ENCODE results near the gene SLC30A3. TPM values are rescaled to one million over a fixed set of nuclear protein-coding genes. Genes with fewer than 3 reads are reported as not detected.
"Not testable (repeated sequence)": the region's sequence is repeated elsewhere in the genome, so short reads cannot be mapped to it uniquely, and the experiment has no call there.

Gene SLC30A3
- total and polyA plus RNA-seq, 2 of the 13 experiments (the other 11 are each of a cell fraction or from before 2014, with no cell fraction given) = 0.38 to 0.79 TPM

- FAIRE-seq; ATAC-seq; H2AFZ ChIP-seq (ENCODE audit: low read length); H3K4me2 ChIP-seq (ENCODE audit: low read depth, low read length); H4K20me1 ChIP-seq (ENCODE audit: insufficient read depth, low read length); H3K27ac ChIP-seq (ENCODE audit: extremely low read length, insufficient read depth, low read length); POLR2A ChIA-PET; H3K9ac ChIP-seq (ENCODE audit: insufficient read depth, low read depth, low read length); CTCF ChIA-PET (ENCODE audit: low intra/inter-chr PET ratio, low total read pairs); in situ Hi-C loops (cut with HindIII; ENCODE audit: extremely low pct_ligation_motif_present, low pct_unique_long_range_greater_than_20kb); BruUV-seq (replicated peaks); H3K79me2 ChIP-seq (ENCODE audit: insufficient read depth, low read length); H3K36me3 ChIP-seq (replicated peaks in 1 of 2; ENCODE audit: control insufficient read depth in 1 of 2, insufficient read depth in 2 of 2, low read length in 2 of 2); H3K27me3 ChIP-seq (ENCODE audit: control insufficient read depth in 1 of 2, insufficient read depth in 2 of 2, low read length in 2 of 2); DNase-seq (ENCODE audit: low spot score); intact Hi-C loops (cut with micrococcal nuclease; ENCODE audit: unreplicated experiment); H3K9me3 ChIP-seq (ENCODE audit: low read length); H3K4me3 ChIP-seq (replicated peaks in 1 of 3; ENCODE audit: insufficient read depth in 1 of 3, low read depth in 2 of 3, low read length in 3 of 3): not testable (repeated sequence)
- H3K4me1 ChIP-seq (ENCODE audit: insufficient read depth, low read length) = peaks cover 51% of the 10 kb centered on the region
- peak; percentile 80 for TF ChIP-seq ZNF770 (CRISPR knock-in tag; IDR thresholded peaks at IDR 0.05)
- 62% methylated on average over 4 of the region's 4 CpGs for WGBS (ENCODE audit: low lambda C conversion rate)
These were observed 37.8 kb upstream of the SLC30A3 start for GRCh38 chr2:27300606-27301005.

GRCh38 chr2:27298391-27299080 is 35.7 kb upstream of the SLC30A3 start:
- CTCF ChIA-PET (ENCODE audit: low intra/inter-chr PET ratio, low total read pairs) = no interaction called here
- POLR2A ChIA-PET = interaction anchor here (1.2 kb wide), 1 partner anchor 24 kb away, joined by 4 read pairs; the partner anchor contains the start of gene MPV17
- H3K27me3 ChIP-seq (ENCODE audit: control insufficient read depth in 1 of 2, insufficient read depth in 2 of 2, low read length in 2 of 2) = no peaks in the 10 kb centered on the region; a peak in 1 of 5 replicates
- no peaks in the 10 kb centered on the region for H3K9me3 ChIP-seq (ENCODE audit: low read length)
- H4K20me1 ChIP-seq (ENCODE audit: insufficient read depth, low read length) = no peaks in the 10 kb centered on the region
- in situ Hi-C loops (cut with HindIII; ENCODE audit: extremely low pct_ligation_motif_present, low pct_unique_long_range_greater_than_20kb) (no loop called here), intact Hi-C loops (cut with micrococcal nuclease; ENCODE audit: unreplicated experiment) (no loop called here)
- no peaks in the 10 kb centered on the region for H3K36me3 ChIP-seq (replicated peaks in 1 of 2; ENCODE audit: control insufficient read depth in 1 of 2, insufficient read depth in 2 of 2, low read length in 2 of 2)
- peak overlapping the region; percentile 23; the same call in 1 of the 2 replicates for H3K4me2 ChIP-seq (ENCODE audit: low read depth, low read length)
- ATAC-seq = peak; percentile 62
- DNase-seq (ENCODE audit: low spot score) = no peak
- no peak overlapping the region for H3K27ac ChIP-seq (ENCODE audit: extremely low read length, insufficient read depth, low read length)
- no peak overlapping the region for H2AFZ ChIP-seq (ENCODE audit: low read length)
- peaks cover 69% of the 10 kb centered on the region for H3K4me1 ChIP-seq (ENCODE audit: insufficient read depth, low read length)
- BruUV-seq (replicated peaks) = no TSS peak
- 0 out of 2 replicates have a peak overlapping the region, but pooled peaks have one; percentile 6 for H3K9ac ChIP-seq (ENCODE audit: insufficient read depth, low read depth, low read length)
- no peak for FAIRE-seq
- WGBS (ENCODE audit: low lambda C conversion rate) = 60% methylated on average over 18 of the region's 18 CpGs
- no peaks in the 10 kb centered on the region for H3K79me2 ChIP-seq (ENCODE audit: insufficient read depth, low read length)
- H3K4me3 ChIP-seq (replicated peaks in 1 of 3; ENCODE audit: insufficient read depth in 1 of 3, low read depth in 2 of 3, low read length in 3 of 3) = no peak overlapping the region
- TF ChIP-seq, protein P1, sequence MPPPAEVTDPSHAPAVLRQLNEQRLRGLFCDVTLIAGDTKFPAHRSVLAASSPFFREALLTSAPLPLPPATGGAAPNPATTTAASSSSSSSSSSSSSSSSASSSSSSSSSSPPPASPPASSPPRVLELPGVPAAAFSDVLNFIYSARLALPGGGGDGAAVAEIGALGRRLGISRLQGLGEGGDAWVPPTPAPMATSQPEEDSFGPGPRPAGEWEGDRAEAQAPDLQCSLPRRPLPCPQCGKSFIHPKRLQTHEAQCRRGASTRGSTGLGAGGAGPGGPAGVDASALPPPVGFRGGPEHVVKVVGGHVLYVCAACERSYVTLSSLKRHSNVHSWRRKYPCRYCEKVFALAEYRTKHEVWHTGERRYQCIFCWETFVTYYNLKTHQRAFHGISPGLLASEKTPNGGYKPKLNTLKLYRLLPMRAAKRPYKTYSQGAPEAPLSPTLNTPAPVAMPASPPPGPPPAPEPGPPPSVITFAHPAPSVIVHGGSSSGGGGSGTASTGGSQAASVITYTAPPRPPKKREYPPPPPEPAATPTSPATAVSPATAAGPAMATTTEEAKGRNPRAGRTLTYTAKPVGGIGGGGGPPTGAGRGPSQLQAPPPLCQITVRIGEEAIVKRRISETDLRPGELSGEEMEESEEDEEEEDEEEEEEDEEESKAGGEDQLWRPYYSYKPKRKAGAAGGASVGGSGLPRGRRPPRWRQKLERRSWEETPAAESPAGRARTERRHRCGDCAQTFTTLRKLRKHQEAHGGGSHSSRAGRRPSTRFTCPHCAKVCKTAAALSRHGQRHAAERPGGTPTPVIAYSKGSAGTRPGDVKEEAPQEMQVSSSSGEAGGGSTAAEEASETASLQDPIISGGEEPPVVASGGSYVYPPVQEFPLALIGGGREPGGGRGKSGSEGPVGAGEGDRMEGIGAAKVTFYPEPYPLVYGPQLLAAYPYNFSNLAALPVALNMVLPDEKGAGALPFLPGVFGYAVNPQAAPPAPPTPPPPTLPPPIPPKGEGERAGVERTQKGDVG (CRISPR knock-in tag; IDR thresholded peaks at IDR 0.05; ENCODE audit: borderline replicate concordance) = no peak
- no peak for TF ChIP-seq ZNF232 (CRISPR knock-in tag; IDR thresholded peaks at IDR 0.05; ENCODE audit: borderline replicate concordance)
- no peak for TF ChIP-seq HMG20A (CRISPR knock-in tag; IDR thresholded peaks at IDR 0.05; ENCODE audit: borderline replicate concordance)
- no peak for TF ChIP-seq KAT2B (IDR thresholded peaks at IDR 0.05; ENCODE audit: borderline replicate concordance, low read depth, low read length)
- TF ChIP-seq CREBL2 (CRISPR knock-in tag; IDR thresholded peaks at IDR 0.05; ENCODE audit: borderline replicate concordance) = no peak
- TF ChIP-seq, protein P2, sequence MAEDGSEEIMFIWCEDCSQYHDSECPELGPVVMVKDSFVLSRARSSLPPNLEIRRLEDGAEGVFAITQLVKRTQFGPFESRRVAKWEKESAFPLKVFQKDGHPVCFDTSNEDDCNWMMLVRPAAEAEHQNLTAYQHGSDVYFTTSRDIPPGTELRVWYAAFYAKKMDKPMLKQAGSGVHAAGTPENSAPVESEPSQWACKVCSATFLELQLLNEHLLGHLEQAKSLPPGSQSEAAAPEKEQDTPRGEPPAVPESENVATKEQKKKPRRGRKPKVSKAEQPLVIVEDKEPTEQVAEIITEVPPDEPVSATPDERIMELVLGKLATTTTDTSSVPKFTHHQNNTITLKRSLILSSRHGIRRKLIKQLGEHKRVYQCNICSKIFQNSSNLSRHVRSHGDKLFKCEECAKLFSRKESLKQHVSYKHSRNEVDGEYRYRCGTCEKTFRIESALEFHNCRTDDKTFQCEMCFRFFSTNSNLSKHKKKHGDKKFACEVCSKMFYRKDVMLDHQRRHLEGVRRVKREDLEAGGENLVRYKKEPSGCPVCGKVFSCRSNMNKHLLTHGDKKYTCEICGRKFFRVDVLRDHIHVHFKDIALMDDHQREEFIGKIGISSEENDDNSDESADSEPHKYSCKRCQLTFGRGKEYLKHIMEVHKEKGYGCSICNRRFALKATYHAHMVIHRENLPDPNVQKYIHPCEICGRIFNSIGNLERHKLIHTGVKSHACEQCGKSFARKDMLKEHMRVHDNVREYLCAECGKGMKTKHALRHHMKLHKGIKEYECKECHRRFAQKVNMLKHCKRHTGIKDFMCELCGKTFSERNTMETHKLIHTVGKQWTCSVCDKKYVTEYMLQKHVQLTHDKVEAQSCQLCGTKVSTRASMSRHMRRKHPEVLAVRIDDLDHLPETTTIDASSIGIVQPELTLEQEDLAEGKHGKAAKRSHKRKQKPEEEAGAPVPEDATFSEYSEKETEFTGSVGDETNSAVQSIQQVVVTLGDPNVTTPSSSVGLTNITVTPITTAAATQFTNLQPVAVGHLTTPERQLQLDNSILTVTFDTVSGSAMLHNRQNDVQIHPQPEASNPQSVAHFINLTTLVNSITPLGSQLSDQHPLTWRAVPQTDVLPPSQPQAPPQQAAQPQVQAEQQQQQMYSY (CRISPR knock-in tag; IDR thresholded peaks at IDR 0.05) = peak; percentile 88
